Ishikawa (cell line): ENCODE data around the gene COL25A1.

ENCODE experiments used
- CEBPB ChIP-seq: IDR thresholded peaks from 2 replicates; pipeline ENCODE4 v1.6.1; 2012
- CREB1 ChIP-seq: IDR thresholded peaks from 2 replicates; pipeline ENCODE4 v1.6.1; 2012; ENCODE audit warnings: low read depth
- EGR1 ChIP-seq: IDR thresholded peaks from 2 replicates; pipeline ENCODE4 v1.6.1; 2012
- EP300 ChIP-seq: IDR thresholded peaks from 2 replicates; pipeline ENCODE4 v1.6.1; 2012; ENCODE audit warnings: borderline replicate concordance
- FOXM1 ChIP-seq: IDR thresholded peaks from 2 replicates; pipeline ENCODE4 v1.6.1; 2012; ENCODE audit warnings: low read depth, borderline replicate concordance
- NFIC ChIP-seq: IDR thresholded peaks from 2 replicates; pipeline ENCODE4 v1.6.1; 2012
- RAD21 ChIP-seq: IDR thresholded peaks from 2 replicates; pipeline ENCODE4 v1.6.1; 2012; ENCODE audit warnings: low read depth
- TAF1 ChIP-seq: IDR thresholded peaks from 2 replicates; pipeline ENCODE4 v1.6.1; 2012; ENCODE audit warnings: low read depth, mild to moderate bottlenecking
- TCF12 ChIP-seq: IDR thresholded peaks from 2 replicates; pipeline ENCODE4 v1.6.1; 2012; ENCODE audit warnings: low read depth
- TEAD4 ChIP-seq: IDR thresholded peaks from 2 replicates; pipeline ENCODE4 v1.6.1; 2012
- USF1 ChIP-seq: IDR thresholded peaks from 2 replicates; pipeline ENCODE4 v1.6.1; 2012
- YY1 ChIP-seq: IDR thresholded peaks from 2 replicates; pipeline ENCODE4 v1.6.1; 2012; ENCODE audit warnings: low read depth
- ZBTB7A ChIP-seq: IDR thresholded peaks from 2 replicates; pipeline ENCODE4 v1.6.1; 2012; ENCODE audit warnings: low read depth
- TF ChIP-seq, protein P1 (sequence below): IDR thresholded peaks from 2 replicates; pipeline ENCODE4 v1.6.1; 2012
- TF ChIP-seq, protein P2 (sequence below): IDR thresholded peaks from 2 replicates; pipeline ENCODE4 v1.6.1; 2012; ENCODE audit warnings: low read depth, mild to moderate bottlenecking

COL25A1 gene

GRCh38 chr4:108786351-108786750, 516.1 kb downstream of the COL25A1 start:
- TF ChIP-seq EP300 = no peak
- no peak for TF ChIP-seq TEAD4
- no peak for TF ChIP-seq ZBTB7A
- no peak for TF ChIP-seq USF1
- TF ChIP-seq CREB1 = no peak
- TF ChIP-seq, protein P1, sequence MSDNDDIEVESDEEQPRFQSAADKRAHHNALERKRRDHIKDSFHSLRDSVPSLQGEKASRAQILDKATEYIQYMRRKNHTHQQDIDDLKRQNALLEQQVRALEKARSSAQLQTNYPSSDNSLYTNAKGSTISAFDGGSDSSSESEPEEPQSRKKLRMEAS = no peak
- TF ChIP-seq TAF1 = no peak
- no peak for TF ChIP-seq NFIC
- TF ChIP-seq RAD21 = no peak
- no peak for TF ChIP-seq CEBPB
- no peak for TF ChIP-seq EGR1
- TF ChIP-seq, protein P2, sequence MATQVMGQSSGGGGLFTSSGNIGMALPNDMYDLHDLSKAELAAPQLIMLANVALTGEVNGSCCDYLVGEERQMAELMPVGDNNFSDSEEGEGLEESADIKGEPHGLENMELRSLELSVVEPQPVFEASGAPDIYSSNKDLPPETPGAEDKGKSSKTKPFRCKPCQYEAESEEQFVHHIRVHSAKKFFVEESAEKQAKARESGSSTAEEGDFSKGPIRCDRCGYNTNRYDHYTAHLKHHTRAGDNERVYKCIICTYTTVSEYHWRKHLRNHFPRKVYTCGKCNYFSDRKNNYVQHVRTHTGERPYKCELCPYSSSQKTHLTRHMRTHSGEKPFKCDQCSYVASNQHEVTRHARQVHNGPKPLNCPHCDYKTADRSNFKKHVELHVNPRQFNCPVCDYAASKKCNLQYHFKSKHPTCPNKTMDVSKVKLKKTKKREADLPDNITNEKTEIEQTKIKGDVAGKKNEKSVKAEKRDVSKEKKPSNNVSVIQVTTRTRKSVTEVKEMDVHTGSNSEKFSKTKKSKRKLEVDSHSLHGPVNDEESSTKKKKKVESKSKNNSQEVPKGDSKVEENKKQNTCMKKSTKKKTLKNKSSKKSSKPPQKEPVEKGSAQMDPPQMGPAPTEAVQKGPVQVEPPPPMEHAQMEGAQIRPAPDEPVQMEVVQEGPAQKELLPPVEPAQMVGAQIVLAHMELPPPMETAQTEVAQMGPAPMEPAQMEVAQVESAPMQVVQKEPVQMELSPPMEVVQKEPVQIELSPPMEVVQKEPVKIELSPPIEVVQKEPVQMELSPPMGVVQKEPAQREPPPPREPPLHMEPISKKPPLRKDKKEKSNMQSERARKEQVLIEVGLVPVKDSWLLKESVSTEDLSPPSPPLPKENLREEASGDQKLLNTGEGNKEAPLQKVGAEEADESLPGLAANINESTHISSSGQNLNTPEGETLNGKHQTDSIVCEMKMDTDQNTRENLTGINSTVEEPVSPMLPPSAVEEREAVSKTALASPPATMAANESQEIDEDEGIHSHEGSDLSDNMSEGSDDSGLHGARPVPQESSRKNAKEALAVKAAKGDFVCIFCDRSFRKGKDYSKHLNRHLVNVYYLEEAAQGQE = no peak
- no peak for TF ChIP-seq FOXM1
- no peak for TF ChIP-seq TCF12

DNA sequence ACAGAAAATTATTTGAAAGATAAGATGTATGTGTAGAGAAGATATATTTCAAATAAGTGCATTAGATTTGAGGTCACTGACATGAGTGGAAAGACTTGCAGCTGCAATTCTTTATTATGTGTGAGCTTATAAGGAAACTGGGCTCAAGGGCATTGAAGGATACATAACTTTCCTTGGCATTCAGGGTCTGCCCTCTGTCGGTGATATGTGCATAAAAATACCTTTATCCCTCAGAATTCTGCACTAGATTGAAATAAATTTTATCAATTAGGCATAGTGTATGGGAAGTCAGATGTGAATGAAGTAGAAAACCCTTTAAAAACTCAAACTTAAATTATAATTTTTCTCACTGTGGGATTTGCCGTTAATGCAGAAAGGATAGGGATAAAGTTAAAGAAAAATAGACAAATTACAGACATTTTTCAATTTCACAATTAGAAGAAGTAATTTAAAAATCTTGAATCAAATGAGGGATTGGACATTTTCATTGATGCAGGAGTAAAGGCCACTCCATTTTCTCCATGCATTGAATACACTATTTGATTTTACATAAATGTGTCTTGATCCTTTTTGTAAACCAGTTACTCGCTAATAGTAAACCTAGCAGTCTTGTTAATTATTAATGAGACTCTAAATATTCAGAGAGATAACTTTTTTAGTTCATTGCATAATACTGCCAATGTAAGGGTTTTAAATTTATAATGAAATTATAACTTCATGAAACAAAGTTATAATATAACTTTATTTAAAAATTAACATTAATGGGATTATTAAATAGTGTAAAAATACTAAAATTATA, 518.6 kb downstream of the COL25A1 start:
- TF ChIP-seq, protein P2 = no peak
- TF ChIP-seq RAD21 = peak; percentile 49; the same call in 1 of the 2 replicates

DNA sequence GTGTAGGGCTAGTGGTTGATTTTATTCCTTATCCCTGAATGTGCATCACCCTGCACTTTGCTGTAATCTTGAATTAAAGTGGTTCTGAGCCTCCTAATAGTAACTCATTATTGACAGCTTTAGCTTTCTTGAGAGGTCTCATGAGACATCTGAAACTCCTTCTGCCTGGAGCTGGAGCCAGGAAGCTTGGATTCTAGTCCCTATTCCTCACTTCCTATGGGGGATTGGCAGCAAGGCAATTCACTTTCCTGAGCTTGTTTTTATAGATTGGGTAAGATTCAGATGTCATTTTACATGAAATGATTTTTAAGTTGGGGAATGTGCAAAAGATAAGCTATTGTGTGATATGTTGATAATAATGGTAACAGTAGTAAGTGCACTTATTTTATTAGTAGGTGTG, 522.5 kb downstream of the COL25A1 start:
- TF ChIP-seq, protein P1 = no peak
- no peak for TF ChIP-seq ZBTB7A
- no peak for TF ChIP-seq FOXM1
- TF ChIP-seq YY1 = no peak
- no peak for TF ChIP-seq EGR1
- TF ChIP-seq NFIC = no peak
- no peak for TF ChIP-seq TEAD4
- no peak for TF ChIP-seq CEBPB
- TF ChIP-seq RAD21 = no peak
- no peak for TF ChIP-seq CREB1
- no peak for TF ChIP-seq EP300
- TF ChIP-seq TAF1 = no peak
- TF ChIP-seq TCF12 = no peak
- TF ChIP-seq, protein P2 = no peak
- TF ChIP-seq USF1 = no peak

DNA sequence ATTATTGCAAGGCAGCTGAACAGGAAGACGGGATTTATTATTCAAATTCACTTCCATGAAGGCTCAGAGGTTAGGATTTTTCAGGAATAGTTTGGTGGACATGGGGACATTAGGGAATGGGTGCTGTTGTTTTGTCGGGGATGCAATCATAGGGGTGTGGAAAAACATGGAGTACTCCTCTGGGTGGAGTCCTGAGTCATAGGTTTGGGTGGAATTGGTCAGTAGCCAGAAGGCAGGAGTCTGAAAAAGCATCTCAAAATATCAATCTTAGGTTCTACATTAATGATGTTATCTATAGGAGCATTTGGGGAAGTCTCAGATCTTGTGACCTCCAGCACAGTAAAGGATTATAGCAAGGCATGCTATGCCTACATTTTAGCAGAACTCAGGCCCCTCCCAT, 525.1 kb downstream of the COL25A1 start:
- TF ChIP-seq CEBPB (no peak), EGR1 (no peak), YY1 (no peak), FOXM1 (no peak), USF1 (no peak), TCF12 (no peak), CREB1 (no peak), ZBTB7A (no peak), EP300 (no peak), TAF1 (no peak), TEAD4 (no peak), RAD21 (no peak), NFIC (no peak)
- TF ChIP-seq, protein P2 = no peak
- TF ChIP-seq, protein P1 = no peak
